GM20000 (cell line): Measurements from ENCODE around the gene DEPDC4.

Experiments used
- DNase-seq: peaks from one replicate; pipeline ENCODE4 v3.0.0; 2012; ENCODE audit warnings: low spot score
- TF ChIP-seq, protein P1 (sequence below): IDR thresholded peaks from 2 replicates; pipeline ENCODE4 v1.5.1; 2012; ENCODE audit warnings: mild to moderate bottlenecking, control low read depth; ENCODE audit errors: extremely low read depth, missing control alignments

Gene DEPDC4

DNA sequence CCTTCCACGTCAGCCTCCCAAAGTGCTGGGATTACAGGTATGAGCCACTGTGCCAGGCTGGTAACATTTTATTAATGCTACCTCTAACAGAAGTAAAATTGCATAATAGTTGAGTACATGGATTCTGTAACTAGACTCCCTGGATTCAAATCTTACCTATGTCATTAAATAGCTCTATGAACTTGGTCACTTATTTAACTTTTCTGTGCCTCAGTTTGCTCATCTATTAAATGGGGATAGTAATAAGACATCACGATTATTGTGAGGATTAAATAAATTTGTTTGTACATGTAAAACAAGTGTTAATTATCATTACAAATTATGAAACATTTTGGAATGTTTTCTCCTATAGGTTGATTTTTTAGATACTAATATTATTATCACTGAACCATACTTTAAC lies 59.6 kb downstream of the DEPDC4 start:
- DNase-seq, result no peak
- TF ChIP-seq, protein P1, sequence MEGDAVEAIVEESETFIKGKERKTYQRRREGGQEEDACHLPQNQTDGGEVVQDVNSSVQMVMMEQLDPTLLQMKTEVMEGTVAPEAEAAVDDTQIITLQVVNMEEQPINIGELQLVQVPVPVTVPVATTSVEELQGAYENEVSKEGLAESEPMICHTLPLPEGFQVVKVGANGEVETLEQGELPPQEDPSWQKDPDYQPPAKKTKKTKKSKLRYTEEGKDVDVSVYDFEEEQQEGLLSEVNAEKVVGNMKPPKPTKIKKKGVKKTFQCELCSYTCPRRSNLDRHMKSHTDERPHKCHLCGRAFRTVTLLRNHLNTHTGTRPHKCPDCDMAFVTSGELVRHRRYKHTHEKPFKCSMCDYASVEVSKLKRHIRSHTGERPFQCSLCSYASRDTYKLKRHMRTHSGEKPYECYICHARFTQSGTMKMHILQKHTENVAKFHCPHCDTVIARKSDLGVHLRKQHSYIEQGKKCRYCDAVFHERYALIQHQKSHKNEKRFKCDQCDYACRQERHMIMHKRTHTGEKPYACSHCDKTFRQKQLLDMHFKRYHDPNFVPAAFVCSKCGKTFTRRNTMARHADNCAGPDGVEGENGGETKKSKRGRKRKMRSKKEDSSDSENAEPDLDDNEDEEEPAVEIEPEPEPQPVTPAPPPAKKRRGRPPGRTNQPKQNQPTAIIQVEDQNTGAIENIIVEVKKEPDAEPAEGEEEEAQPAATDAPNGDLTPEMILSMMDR, result no peak

DNA sequence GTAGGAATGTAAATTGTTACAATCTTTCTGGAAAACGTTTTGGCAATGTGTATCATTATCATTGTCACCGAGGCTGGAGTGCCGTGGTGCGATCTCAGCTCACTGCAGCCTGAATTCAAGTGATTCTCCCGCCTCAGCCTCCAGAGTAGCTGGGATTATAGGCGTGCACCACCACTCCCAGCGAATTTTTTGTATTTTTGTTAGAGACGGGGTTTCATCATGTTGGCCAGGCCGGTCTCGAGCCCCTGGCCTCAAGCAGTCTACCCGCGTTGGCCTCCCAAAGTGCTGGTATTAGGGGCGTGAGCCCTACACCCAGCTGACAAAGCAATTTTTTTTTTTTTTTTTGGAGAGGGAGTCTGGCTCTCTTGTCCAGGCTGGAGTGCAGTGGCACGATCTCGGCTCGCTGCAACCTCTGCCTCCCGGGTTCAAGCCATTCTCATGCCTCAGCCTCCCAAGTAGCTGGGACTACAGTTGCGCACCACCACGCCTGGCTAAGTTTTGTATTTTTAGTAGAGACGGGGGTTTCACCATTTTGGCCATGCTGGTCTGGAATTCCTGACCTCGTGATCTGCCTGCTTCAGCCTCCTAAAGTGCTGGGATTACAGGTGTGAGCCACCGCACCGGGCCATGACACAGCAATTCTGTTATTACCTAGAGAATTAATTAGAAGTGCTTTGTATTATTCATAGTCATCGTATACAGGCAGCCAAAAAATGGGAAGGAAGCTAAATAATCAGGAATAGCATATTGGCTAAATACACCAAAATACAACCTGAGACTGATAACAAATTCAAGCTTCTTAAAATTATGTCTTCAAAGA lies 65.1 kb downstream of the DEPDC4 start:
- no peak for DNase-seq
- TF ChIP-seq, protein P1, result no peak

DNA sequence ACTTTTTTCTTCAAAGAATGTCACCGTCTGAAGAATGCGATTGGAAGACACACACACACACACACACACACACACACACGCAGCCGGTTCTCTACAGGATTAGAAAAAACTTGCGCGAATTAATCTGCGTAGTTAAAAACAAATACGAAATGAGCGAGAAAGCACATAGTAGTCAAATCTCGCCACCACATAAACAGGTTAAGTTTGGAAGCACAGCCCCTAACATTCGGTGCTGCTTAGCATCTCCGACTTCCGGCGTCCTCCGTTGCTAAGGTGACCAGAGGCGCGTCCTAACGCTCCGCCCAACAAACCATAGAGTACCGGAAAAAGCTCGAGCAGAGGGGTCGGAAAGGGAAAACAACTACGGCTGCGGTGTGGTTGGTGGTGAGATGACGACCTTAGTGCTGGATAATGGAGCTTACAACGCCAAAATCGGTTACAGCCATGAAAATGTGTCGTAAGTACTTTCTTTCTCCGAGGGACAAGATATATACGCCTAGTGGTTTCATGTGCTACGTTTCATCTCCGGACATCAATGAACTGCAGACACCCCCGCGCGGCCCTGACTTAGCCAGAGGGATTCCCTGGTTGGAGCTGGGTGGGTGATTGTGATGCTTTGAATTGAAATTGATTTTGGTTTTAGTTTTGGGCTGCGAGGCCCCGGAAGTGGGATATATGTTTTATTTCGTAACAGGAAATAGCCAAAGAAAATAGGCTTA lies 66.3 kb downstream of the DEPDC4 start, which contains the start of gene ACTR6:
ACTR6 (plus strand) TSS at position 353 of the 719 bp plus-strand sequence; CDS start at position 390, 37 bp downstream.
- TF ChIP-seq, protein P1, result no peak
- peak; percentile 93 for DNase-seq

DNA sequence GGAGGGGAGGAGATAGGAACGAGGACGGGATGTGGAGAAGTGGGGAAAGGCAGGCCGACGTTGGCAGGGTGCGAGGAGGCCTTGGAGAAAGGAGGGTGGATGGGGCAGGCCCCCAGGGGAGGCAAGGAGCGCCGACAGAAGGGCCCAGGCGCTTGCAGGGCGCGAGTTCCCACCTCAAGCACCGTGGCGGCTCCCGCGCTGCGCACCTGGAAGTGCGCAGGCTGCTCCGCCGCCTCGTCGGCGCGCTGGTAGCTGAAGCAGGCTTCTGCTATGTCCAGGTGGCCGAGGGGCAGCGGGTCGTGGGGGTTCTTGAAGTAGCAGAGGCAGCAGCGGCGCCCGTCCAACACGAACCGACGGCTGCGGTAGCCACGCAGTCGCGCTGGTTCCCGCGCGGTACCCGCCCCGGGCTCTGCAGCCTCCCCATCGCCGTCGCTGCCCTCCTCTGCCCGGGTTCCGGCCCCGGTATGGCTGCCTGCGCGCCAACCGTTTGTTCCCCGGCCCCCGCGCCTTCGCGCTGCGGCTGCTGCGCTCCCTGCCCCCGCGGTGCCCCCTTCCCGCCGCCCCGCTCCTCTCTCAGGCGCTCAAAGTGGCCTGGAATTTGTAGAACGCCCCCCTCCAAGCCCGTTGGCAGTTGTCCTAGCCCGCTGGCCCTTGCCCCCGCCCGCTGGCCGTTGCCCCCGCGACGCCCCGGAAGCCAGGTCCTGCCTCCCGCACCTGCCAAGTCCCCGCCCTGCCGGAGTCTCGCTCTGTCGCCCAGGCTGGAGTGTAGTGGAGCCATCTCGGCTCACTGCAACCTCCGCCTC lies 67.3 kb downstream of the DEPDC4 start:
- TF ChIP-seq, protein P1, result no peak
- DNase-seq, result peak; percentile 88

DNA sequence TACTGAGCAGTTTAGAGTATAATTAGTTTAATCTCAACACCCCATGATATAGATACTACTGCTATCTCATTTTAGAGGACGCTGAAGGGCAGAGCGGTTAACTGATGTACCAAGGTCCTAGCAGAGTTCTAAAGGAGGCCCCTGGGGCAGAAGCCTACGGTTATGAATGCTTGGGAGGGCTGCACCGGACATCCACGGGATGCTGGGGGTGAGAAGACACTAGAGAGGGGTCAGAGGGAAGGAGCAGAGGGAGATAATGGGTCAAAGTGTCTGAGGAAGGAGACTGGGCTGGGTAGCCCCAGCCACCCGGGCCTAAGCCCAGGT lies 67.9 kb downstream of the DEPDC4 start:
- TF ChIP-seq, protein P1, result no peak
- DNase-seq, result no peak

DNA sequence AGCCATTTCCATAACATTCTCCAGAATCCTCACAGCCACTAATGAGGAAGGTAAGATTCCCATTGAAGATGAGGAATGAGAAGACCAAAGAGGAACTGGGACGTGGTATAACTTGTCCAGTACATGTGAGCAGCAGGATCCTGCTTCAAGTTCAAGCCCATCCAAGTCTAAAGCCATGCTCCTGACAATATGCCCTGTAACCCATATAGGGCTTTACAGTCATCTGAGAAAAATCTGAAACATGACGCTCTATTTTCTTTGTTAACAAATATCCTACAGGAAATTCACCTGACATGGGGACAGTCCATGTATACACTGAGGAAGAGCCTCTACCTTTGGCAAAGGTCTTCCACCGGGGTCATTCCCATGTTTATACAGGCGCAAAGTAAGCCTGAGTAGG lies 69.4 kb downstream of the DEPDC4 start:
- DNase-seq, result no peak
- TF ChIP-seq, protein P1, result no peak
